Activated T-helper 1 cell treated with anti-CD3 and anti-CD28 coated beads, Interleukin-12 subunit alpha, Interleukin-12 subunit beta, Interleukin-2, Interleukin-4 antibody, amounts not matched to agents 30 ng/mL and 10 ng/mL and 1 ng/mL, durations not matched to agents 14 hours and 24 hours and 36 hours (primary cell): ENCODE measurements around the gene ANKRD52. TPM values are rescaled to one million over a fixed set of nuclear protein-coding genes. Genes with fewer than 3 reads are reported as not detected.

Experiments used
- DNase-seq: peaks from one replicate; pipeline ENCODE4 v3.0.0; 2021; ENCODE audit warnings: low spot score
- H3K27ac Mint-ChIP-seq: one replicate; pipeline ENCODE4 v1.8.0; 2021; ENCODE audit warnings: mild to moderate bottlenecking, mixed read lengths
- H3K27me3 Mint-ChIP-seq: one replicate; pipeline ENCODE4 v1.8.0; 2022; ENCODE audit warnings: mild to moderate bottlenecking, moderate library complexity, mixed read lengths; ENCODE audit not compliant: insufficient read depth
- H3K36me3 Mint-ChIP-seq: one replicate; pipeline ENCODE4 v1.8.0; 2021; ENCODE audit warnings: low read depth, mixed read lengths
- H3K4me1 Mint-ChIP-seq: one replicate; pipeline ENCODE4 v1.8.0; 2021; ENCODE audit warnings: low read depth, mixed read lengths
- H3K4me3 Mint-ChIP-seq: one replicate; pipeline ENCODE4 v1.8.0; 2021; ENCODE audit warnings: mild to moderate bottlenecking, moderate library complexity, mixed read lengths
- H3K9me3 Mint-ChIP-seq: one replicate; pipeline ENCODE4 v1.8.0; 2021; ENCODE audit warnings: mixed read lengths
- intact Hi-C: fragments of 100-400 bp; cut with micrococcal nuclease; formaldehyde crosslinking; loops from one replicate; pipeline ENCODE4 v1.15.1; 2024
- total RNA-seq: library from RNA; stranded (reverse); gene quantifications from 2 replicates; pipeline ENCODE4 v1.2.3, GENCODE V29; 2022

The ANKRD52 gene
- total RNA-seq, 1 donor from 2014 or later: 71.0 TPM

- Mint-ChIP-seq H3K27ac (no peak overlapping the region), H3K4me1 (no peaks in the 10 kb centered on the region), H3K9me3 (no peaks in the 10 kb centered on the region), H3K4me3 (no peak overlapping the region), H3K36me3 (peaks cover 43% of the 10 kb centered on the region), H3K27me3 (no peaks in the 10 kb centered on the region)
- intact Hi-C loops: no loop called here
- no peak for DNase-seq
Observed at GRCh38 chr12:56248711-56249110, 9.5 kb downstream of the ANKRD52 start.

- Mint-ChIP-seq H3K36me3 (peaks cover 48% of the 10 kb centered on the region), H3K9me3 (no peaks in the 10 kb centered on the region), H3K27me3 (no peaks in the 10 kb centered on the region), H3K4me1 (no peaks in the 10 kb centered on the region), H3K4me3 (no peak overlapping the region), H3K27ac (no peak overlapping the region)
- DNase-seq: no peak
- intact Hi-C loops: no loop called here
Observed at GRCh38 chr12:56247923-56248322, 10.3 kb downstream of the ANKRD52 start.

GRCh38 chr12:56244494-56244893 is 13.7 kb downstream of the ANKRD52 start:
- no peak for DNase-seq
- no peak overlapping the region for H3K4me3 Mint-ChIP-seq
- no peak overlapping the region for H3K27ac Mint-ChIP-seq
- H3K27me3 Mint-ChIP-seq: no peaks in the 10 kb centered on the region
- intact Hi-C loops: no loop called here
- no peaks in the 10 kb centered on the region for H3K4me1 Mint-ChIP-seq
- no peaks in the 10 kb centered on the region for H3K9me3 Mint-ChIP-seq
- H3K36me3 Mint-ChIP-seq: peaks cover 41% of the 10 kb centered on the region

GRCh38 chr12:56243731-56244181 is 14.4 kb downstream of the ANKRD52 start:
- no peak for DNase-seq
- no peaks in the 10 kb centered on the region for H3K9me3 Mint-ChIP-seq
- no peaks in the 10 kb centered on the region for H3K27me3 Mint-ChIP-seq
- H3K36me3 Mint-ChIP-seq: peaks cover 36% of the 10 kb centered on the region
- no peak overlapping the region for H3K4me3 Mint-ChIP-seq
- no peaks in the 10 kb centered on the region for H3K4me1 Mint-ChIP-seq
- intact Hi-C loops: no loop called here
- H3K27ac Mint-ChIP-seq: no peak overlapping the region

- intact Hi-C loops: no loop called here
- Mint-ChIP-seq H3K4me3 (no peak overlapping the region), H3K9me3 (no peaks in the 10 kb centered on the region), H3K27me3 (no peaks in the 10 kb centered on the region), H3K36me3 (peaks cover 36% of the 10 kb centered on the region), H3K27ac (no peak overlapping the region), H3K4me1 (no peaks in the 10 kb centered on the region)
- no peak for DNase-seq
Observed at GRCh38 chr12:56242986-56243385, 15.2 kb downstream of the ANKRD52 start.

- H3K9me3 Mint-ChIP-seq: no peaks in the 10 kb centered on the region
- H3K27me3 Mint-ChIP-seq: no peaks in the 10 kb centered on the region
- peaks cover 29% of the 10 kb centered on the region for H3K36me3 Mint-ChIP-seq
- H3K4me3 Mint-ChIP-seq: no peak overlapping the region
- intact Hi-C loops: no loop called here
- peak overlapping the region; percentile 29 for H3K27ac Mint-ChIP-seq
- H3K4me1 Mint-ChIP-seq: no peaks in the 10 kb centered on the region
- no peak for DNase-seq
Observed at GRCh38 chr12:56241424-56242303, 16.5 kb downstream of the ANKRD52 start.

GRCh38 chr12:56237552-56237951 is 20.6 kb downstream of the ANKRD52 start:
- no peak for DNase-seq
- no peak overlapping the region for H3K27ac Mint-ChIP-seq
- no peaks in the 10 kb centered on the region for H3K9me3 Mint-ChIP-seq
- H3K27me3 Mint-ChIP-seq: no peaks in the 10 kb centered on the region
- intact Hi-C loops: no loop called here
- H3K36me3 Mint-ChIP-seq: peaks cover 10% of the 10 kb centered on the region
- no peaks in the 10 kb centered on the region for H3K4me1 Mint-ChIP-seq
- H3K4me3 Mint-ChIP-seq: no peak overlapping the region

GRCh38 chr12:56236985-56237384 is 21.2 kb downstream of the ANKRD52 start:
- intact Hi-C loops: no loop called here
- DNase-seq: no peak
- Mint-ChIP-seq H3K4me1 (no peaks in the 10 kb centered on the region), H3K4me3 (no peak overlapping the region), H3K9me3 (no peaks in the 10 kb centered on the region), H3K27me3 (no peaks in the 10 kb centered on the region), H3K36me3 (peaks cover 9% of the 10 kb centered on the region), H3K27ac (no peak overlapping the region)

GRCh38 chr12:56236091-56236490 is 22.1 kb downstream of the ANKRD52 start:
- Mint-ChIP-seq H3K9me3 (no peaks in the 10 kb centered on the region), H3K27me3 (no peaks in the 10 kb centered on the region), H3K27ac (no peak overlapping the region), H3K4me3 (no peak overlapping the region), H3K36me3 (peaks cover 4% of the 10 kb centered on the region), H3K4me1 (no peaks in the 10 kb centered on the region)
- no peak for DNase-seq
- intact Hi-C loops: no loop called here

- DNase-seq: no peak
- Mint-ChIP-seq H3K36me3 (peaks cover 5% of the 10 kb centered on the region), H3K4me3 (no peak overlapping the region), H3K9me3 (no peaks in the 10 kb centered on the region), H3K27ac (no peak overlapping the region), H3K4me1 (no peaks in the 10 kb centered on the region), H3K27me3 (no peaks in the 10 kb centered on the region)
- intact Hi-C loops: no loop called here
Observed at GRCh38 chr12:56234746-56235436, 23.3 kb downstream of the ANKRD52 start.

GRCh38 chr12:56231184-56231582 is 27.0 kb downstream of the ANKRD52 start:
- Mint-ChIP-seq H3K36me3 (peaks cover 9% of the 10 kb centered on the region), H3K4me1 (no peaks in the 10 kb centered on the region), H3K27ac (no peak overlapping the region), H3K9me3 (no peaks in the 10 kb centered on the region), H3K4me3 (no peak overlapping the region), H3K27me3 (no peaks in the 10 kb centered on the region)
- intact Hi-C loops: no loop called here
- no peak for DNase-seq

- peaks cover 10% of the 10 kb centered on the region for H3K36me3 Mint-ChIP-seq
- no peak overlapping the region for H3K4me3 Mint-ChIP-seq
- peaks cover 6% of the 10 kb centered on the region for H3K4me1 Mint-ChIP-seq
- intact Hi-C loops: no loop called here
- no peaks in the 10 kb centered on the region for H3K27me3 Mint-ChIP-seq
- no peak overlapping the region for H3K27ac Mint-ChIP-seq
- no peaks in the 10 kb centered on the region for H3K9me3 Mint-ChIP-seq
- no peak for DNase-seq
Observed at GRCh38 chr12:56230432-56231183, 27.6 kb downstream of the ANKRD52 start.
